ENCODE measurements around the gene ITGB1BP1.

The ITGB1BP1 gene

DNA sequence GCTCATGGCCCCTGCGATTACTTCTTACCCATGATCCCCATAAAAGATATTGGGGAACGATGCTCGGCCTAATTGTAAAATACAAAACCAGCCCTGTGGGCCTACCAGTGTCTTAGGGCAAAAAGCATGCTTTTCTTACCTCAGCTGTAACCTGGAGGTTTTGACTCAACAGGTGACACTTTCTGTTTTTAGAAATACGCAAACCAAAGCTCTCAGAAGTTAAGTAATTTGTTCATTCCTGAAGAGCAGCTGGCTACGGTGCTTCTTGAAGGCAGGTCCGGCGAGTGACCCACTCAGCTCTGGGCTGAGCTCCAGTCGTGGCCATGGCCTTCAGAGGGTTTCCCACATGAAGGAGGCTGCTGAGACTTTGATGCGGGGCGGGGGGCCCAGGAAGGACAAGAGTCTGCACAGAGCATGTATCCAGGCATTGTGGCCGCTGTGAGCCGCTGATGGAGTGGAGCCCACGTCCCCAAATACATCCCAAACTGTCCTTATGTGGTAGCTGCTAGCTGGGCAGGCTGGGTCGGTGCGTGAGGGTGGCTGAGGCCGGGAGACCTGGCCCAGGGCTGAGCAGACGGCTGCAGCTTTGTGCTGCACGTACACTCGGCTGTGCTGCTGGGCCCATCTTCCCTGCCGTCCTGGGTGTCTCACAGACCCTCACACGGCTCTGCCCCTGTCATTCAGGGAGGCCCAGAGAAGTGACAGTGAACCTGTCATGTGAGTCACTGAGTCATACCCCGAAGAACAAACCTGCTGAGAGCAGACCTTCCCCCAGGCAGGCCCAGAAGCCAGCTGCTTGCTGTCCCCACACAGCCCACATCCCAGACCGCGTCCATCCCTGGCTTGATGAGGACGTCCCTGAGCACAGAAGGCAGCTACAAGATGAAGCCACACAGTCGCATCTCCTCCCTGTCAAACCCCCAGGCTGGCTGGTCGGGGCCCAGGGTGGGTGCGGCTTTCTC lies 34.1 kb downstream of the ITGB1BP1 start:
- H3K4me3 ChIP-seq (replicated peaks; ENCODE audit: low read depth, low read length), result no peak overlapping the region
- TF ChIP-seq, protein P1, sequence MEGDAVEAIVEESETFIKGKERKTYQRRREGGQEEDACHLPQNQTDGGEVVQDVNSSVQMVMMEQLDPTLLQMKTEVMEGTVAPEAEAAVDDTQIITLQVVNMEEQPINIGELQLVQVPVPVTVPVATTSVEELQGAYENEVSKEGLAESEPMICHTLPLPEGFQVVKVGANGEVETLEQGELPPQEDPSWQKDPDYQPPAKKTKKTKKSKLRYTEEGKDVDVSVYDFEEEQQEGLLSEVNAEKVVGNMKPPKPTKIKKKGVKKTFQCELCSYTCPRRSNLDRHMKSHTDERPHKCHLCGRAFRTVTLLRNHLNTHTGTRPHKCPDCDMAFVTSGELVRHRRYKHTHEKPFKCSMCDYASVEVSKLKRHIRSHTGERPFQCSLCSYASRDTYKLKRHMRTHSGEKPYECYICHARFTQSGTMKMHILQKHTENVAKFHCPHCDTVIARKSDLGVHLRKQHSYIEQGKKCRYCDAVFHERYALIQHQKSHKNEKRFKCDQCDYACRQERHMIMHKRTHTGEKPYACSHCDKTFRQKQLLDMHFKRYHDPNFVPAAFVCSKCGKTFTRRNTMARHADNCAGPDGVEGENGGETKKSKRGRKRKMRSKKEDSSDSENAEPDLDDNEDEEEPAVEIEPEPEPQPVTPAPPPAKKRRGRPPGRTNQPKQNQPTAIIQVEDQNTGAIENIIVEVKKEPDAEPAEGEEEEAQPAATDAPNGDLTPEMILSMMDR (IDR thresholded peaks at IDR 0.05; ENCODE audit: low read depth, low read length, missing control alignments), result no peak
- DNase-seq (ENCODE audit: extremely low read depth, low read depth), result no peak

DNA sequence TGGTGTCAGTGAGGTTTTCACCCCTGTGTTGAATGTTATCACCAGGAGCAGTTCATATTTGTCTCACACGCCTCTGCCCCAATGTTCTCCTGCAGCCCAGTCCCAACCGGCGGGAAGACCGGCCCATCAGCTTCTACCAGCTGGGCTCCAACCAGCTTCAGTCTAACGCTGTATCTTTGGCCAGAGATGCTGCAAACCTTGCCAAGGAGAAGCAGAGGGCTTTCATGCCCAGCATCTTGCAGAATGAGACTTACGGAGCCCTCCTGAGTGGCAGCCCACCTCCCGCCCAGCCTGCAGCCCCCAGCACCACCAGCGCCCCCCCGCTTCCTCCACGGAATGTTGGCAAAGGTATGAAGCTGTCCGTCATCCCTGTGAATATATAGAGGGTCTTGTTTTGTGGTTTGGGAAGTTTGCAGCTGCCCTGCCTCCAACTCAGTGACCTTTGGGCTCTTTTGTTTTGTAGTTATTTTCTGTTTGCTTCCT lies 35.1 kb downstream of the ITGB1BP1 start:
- TF ChIP-seq, protein P1 (IDR thresholded peaks at IDR 0.05; ENCODE audit: low read depth, low read length, missing control alignments), result no peak
- DNase-seq (ENCODE audit: extremely low read depth, low read depth), result no peak
- no peak overlapping the region for H3K4me3 ChIP-seq (replicated peaks; ENCODE audit: low read depth, low read length)

DNA sequence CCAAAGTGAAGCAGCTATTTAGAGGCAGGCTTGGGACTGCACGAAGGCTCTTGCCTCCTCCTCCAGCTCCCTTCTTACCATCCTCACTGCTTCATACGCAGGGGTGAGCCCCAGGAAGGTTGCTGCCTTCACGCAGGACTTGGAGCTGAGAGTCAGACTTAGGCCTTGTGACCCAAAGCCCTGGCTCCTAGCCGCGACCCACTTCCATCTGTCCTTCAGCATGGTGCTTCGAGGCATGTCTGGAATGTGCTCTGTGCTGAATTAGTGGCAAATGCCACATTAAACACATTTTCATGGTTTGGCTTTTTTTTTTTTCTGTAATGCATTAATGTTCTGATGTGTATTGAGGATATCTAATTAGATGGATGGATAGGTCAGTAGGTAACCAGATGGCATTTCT lies 37.5 kb downstream of the ITGB1BP1 start:
- no peak overlapping the region for H3K4me3 ChIP-seq (replicated peaks; ENCODE audit: low read depth, low read length)
- TF ChIP-seq, protein P1 (IDR thresholded peaks at IDR 0.05; ENCODE audit: low read depth, low read length, missing control alignments), result no peak
- no peak for DNase-seq (ENCODE audit: extremely low read depth, low read depth)

DNA sequence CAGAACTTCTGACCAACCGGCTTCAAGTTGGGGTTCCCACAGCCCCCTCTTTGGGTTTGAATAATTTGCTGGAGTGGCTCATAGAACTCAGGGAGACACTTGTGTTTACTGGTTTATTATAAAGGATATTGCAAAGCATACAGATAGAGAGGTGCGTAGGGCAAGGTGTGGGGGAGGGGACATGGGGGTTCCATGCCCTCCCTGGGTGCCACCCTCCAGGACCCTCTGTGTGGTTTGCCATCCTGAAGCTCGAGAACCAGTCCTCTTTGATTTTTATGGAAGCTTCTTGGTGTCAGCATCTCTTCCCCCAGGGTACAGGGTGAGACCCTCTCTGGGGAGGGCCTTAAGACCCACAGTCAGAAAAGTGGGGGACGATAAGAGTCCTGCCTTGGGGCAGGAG lies 38.8 kb downstream of the ITGB1BP1 start:
- no peak for DNase-seq (ENCODE audit: extremely low read depth, low read depth)
- TF ChIP-seq, protein P1 (IDR thresholded peaks at IDR 0.05; ENCODE audit: low read depth, low read length, missing control alignments), result no peak
- H3K4me3 ChIP-seq (replicated peaks; ENCODE audit: low read depth, low read length), result no peak overlapping the region

DNA sequence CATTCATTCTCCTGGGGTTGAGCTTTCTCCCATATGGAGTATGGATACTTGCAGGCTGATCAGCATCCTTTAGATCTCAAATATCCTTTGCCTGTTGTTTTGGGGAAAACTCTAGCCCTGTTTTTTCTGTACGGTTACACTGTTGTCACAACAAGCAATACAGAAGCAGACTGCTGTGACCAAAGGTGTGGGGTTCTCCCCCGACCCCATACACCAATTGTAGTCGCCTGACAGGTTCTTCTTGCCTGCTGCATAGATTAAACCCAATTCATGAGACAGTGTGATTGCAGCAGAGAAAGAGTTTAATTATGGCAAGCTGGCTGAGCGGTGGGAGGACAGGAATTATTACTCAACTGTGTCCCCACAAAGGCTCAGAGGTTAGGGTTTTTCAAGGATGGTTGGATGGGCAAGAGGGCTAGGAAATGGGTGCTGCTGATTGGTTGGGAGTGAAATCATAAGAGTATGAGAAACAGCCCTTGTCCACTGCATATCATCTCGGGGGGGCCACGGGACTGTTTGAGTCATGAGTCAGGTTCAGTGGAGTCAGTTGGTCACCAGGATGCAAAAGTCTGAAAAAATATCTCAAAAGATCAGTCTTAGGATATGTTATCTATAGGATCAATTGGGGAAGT lies 40.6 kb downstream of the ITGB1BP1 start:
- no peak overlapping the region for H3K4me3 ChIP-seq (replicated peaks; ENCODE audit: low read depth, low read length)
- no peak for DNase-seq (ENCODE audit: extremely low read depth, low read depth)
- TF ChIP-seq, protein P1 (IDR thresholded peaks at IDR 0.05; ENCODE audit: low read depth, low read length, missing control alignments), result no peak

DNA sequence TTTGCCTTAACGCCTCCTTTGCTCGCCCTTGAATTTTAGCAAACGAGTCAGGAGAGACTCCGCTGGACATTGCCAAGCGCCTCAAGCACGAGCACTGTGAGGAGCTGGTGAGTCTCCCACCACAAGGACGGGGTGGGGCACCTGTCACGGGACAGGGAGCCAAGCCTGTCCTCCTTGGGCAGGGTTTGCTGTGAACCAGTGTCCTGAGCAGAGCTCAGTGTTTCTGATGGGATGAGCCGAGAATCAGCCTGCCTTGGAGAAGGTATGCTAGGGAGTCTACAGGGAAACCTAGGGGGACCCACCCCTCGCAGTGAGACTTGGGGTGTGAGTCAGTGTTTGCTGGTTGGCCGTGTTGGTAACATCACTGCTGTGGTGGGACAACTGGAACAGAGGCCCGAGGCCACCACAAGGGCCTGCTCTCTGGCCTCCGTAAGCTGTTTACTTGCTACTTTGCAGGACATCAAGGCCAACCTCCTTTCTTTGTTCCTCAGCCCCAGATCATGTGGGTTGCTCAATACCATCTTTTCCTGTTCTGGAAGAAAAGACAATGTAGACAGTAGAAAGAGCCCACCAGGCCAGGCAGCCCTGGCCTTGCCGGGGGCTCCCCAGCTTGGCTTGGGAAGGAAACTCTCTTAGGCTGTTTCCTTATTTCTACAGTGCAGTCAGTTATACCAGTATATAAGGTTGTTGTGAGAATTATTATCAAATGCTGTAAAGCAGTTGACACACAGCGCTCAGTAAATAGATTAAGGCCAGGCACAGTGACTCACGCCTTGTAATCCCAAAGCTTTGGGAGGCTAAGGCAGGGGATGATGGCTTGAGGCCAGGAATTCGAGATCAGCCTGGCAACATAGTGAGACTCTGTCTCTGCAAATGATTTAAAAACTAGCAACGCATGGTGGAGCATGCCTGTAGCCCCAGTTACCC lies 42.4 kb downstream of the ITGB1BP1 start:
- TF ChIP-seq, protein P1 (IDR thresholded peaks at IDR 0.05; ENCODE audit: low read depth, low read length, missing control alignments), result no peak
- no peak overlapping the region for H3K4me3 ChIP-seq (replicated peaks; ENCODE audit: low read depth, low read length)
- peak; percentile 85 for DNase-seq (ENCODE audit: extremely low read depth, low read depth)

Data from HFF-Myc (cell line).